Loucy (cell line): ENCODE data around the gene PDCD10.

ENCODE experiments used
- CTCF ChIP-seq: fragments of 200-600 bp; sonication (generic); conservative IDR thresholded peaks from 2 replicates; pipeline ENCODE4 v1.5.1; 2014; ENCODE audit warnings: mild to moderate bottlenecking, antibody characterized with exemption, low read length
- EZH2phosphoT487 ChIP-seq: fragments of 200-600 bp; IDR thresholded peaks from 2 replicates; pipeline ENCODE4 v1.6.1; 2018; ENCODE audit warnings: antibody characterized with exemption, mild to moderate bottlenecking, moderate library complexity, borderline replicate concordance

- TF ChIP-seq CTCF (peak; percentile 83), EZH2phosphoT487 (no peak)
Measured at GRCh38 chr3:167740961-167741587, 6.4 kb upstream of the PDCD10 start.
